DOHH2 (cell line): ENCODE measurements around the gene ANKRD34A.

ENCODE experiments used
- H3F3A ChIP-seq: fragments of 200-600 bp; sonication (generic), shearing (Covaris generic); 2 replicates; pipeline ENCODE4 v1.6.0; 2016; ENCODE audit warnings: antibody characterized with exemption, mild to moderate bottlenecking; ENCODE audit not compliant: control insufficient read depth, insufficient read depth
- H3K27ac ChIP-seq: fragments of 200-600 bp; sonication (generic); 2 replicates; pipeline ENCODE4 v1.5.1; 2014; ENCODE audit warnings: low read depth, mild to moderate bottlenecking, low read length, moderate library complexity
- H3K27me3 ChIP-seq: fragments of 200-600 bp; sonication (generic); 2 replicates; pipeline ENCODE4 v1.6.1; 2014; ENCODE audit warnings: mild to moderate bottlenecking, low read length, mixed read lengths; ENCODE audit not compliant: control insufficient read depth
- H3K36me3 ChIP-seq: fragments of 200-600 bp; sonication (generic); 2 replicates; pipeline ENCODE4 v1.6.1; 2014; ENCODE audit warnings: mild to moderate bottlenecking, low read length, moderate library complexity, mixed read lengths; ENCODE audit not compliant: control insufficient read depth
- H3K4me1 ChIP-seq: fragments of 200-600 bp; sonication (generic); 2 replicates; pipeline ENCODE4 v1.6.1; 2014; ENCODE audit warnings: mild to moderate bottlenecking, low read length, mixed read lengths; ENCODE audit not compliant: control insufficient read depth
- H3K4me2 ChIP-seq: fragments of 200-600 bp; sonication (generic); 2 replicates; pipeline ENCODE4 v1.6.0; 2014; ENCODE audit warnings: mild to moderate bottlenecking, low read length, moderate library complexity
- H3K4me3 ChIP-seq: fragments of 200-600 bp; sonication (generic); 2 replicates; pipeline ENCODE4 v1.5.1; 2014; ENCODE audit warnings: mild to moderate bottlenecking, low read length, mixed read lengths
- H3K79me2 ChIP-seq: fragments of 200-600 bp; sonication (generic); 2 replicates; pipeline ENCODE4 v1.6.1; 2014; ENCODE audit warnings: mild to moderate bottlenecking, low read length, mixed read lengths; ENCODE audit not compliant: control insufficient read depth
- H3K9me2 ChIP-seq: fragments of 200-600 bp; sonication (generic); replicated peaks from 2 replicates; pipeline ENCODE4 v1.6.1; 2014; ENCODE audit warnings: mild to moderate bottlenecking, low read length, mixed read lengths; ENCODE audit not compliant: control insufficient read depth
- H3K9me3 ChIP-seq: fragments of 200-600 bp; sonication (generic); 2 replicates; pipeline ENCODE4 v1.6.1; 2014; ENCODE audit warnings: antibody characterized with exemption, low read length, mixed read lengths; ENCODE audit not compliant: control insufficient read depth, insufficient read depth
- H4K20me1 ChIP-seq: fragments of 200-600 bp; sonication (generic); 2 replicates; pipeline ENCODE4 v1.6.0; 2014; ENCODE audit warnings: low read depth, mild to moderate bottlenecking, antibody characterized with exemption, low read length, moderate library complexity; ENCODE audit not compliant: control insufficient read depth, insufficient read depth
- EZH2phosphoT487 ChIP-seq: fragments of 200-600 bp; sonication (generic); IDR thresholded peaks from 2 replicates; pipeline ENCODE4 v1.6.1; 2017; ENCODE audit warnings: borderline replicate concordance, mild to moderate bottlenecking, antibody characterized with exemption, low read length, moderate library complexity, mixed read lengths
- TF ChIP-seq, protein P1 (sequence below): fragments of 200-600 bp; sonication (generic); IDR thresholded peaks from one replicate; pipeline ENCODE4 v1.5.1; 2014; ENCODE audit warnings: antibody characterized with exemption, mild to moderate bottlenecking, low read depth, low read length; ENCODE audit not compliant: poor library complexity, severe bottlenecking

The ANKRD34A gene

DNA sequence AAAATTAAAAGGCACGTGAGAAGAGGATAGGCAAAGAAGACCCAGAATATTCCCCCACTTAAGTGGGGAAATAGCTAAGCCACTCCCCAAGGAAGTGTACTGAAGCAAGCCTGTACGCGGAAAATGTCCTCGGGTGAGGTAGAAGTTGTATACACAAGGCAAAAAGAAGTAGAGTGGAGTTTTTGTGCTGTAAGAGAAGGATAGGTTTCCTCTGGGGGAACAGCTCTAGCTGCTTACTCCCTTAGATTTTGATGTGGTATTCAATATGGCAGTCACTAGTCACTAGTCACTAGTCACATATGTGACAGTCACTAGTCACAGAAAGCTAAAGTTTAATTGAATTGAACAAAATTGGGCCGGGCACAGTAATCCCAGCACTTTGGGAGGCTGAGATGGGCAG is 24.4 kb upstream of the ANKRD34A start:
- peaks cover 38% of the 10 kb centered on the region for H3F3A ChIP-seq

GRCh38 chr1:145987926-145988325 is 23.6 kb upstream of the ANKRD34A start:
- no peak for TF ChIP-seq EZH2phosphoT487
- TF ChIP-seq, protein P1, sequence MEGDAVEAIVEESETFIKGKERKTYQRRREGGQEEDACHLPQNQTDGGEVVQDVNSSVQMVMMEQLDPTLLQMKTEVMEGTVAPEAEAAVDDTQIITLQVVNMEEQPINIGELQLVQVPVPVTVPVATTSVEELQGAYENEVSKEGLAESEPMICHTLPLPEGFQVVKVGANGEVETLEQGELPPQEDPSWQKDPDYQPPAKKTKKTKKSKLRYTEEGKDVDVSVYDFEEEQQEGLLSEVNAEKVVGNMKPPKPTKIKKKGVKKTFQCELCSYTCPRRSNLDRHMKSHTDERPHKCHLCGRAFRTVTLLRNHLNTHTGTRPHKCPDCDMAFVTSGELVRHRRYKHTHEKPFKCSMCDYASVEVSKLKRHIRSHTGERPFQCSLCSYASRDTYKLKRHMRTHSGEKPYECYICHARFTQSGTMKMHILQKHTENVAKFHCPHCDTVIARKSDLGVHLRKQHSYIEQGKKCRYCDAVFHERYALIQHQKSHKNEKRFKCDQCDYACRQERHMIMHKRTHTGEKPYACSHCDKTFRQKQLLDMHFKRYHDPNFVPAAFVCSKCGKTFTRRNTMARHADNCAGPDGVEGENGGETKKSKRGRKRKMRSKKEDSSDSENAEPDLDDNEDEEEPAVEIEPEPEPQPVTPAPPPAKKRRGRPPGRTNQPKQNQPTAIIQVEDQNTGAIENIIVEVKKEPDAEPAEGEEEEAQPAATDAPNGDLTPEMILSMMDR, result no peak
- H3K36me3 ChIP-seq, result peaks cover 10% of the 10 kb centered on the region
- H3K4me1 ChIP-seq, result peaks cover 35% of the 10 kb centered on the region
- H4K20me1 ChIP-seq, result no peaks in the 10 kb centered on the region
- H3K79me2 ChIP-seq, result no peaks in the 10 kb centered on the region
- no peak overlapping the region for H3K4me3 ChIP-seq
- no peak overlapping the region for H3K27ac ChIP-seq
- H3K9me2 ChIP-seq, result no peaks in the 10 kb centered on the region
- H3F3A ChIP-seq, result peaks cover 30% of the 10 kb centered on the region
- no peaks in the 10 kb centered on the region for H3K9me3 ChIP-seq
- H3K4me2 ChIP-seq, result peak overlapping the region; percentile 26; the same call in 1 of the 2 replicates
- H3K27me3 ChIP-seq, result no peaks in the 10 kb centered on the region

More for the DNA sequence above, 24.4 kb upstream of the ANKRD34A start:
- H3K27me3 ChIP-seq, result no peaks in the 10 kb centered on the region
- peaks cover 36% of the 10 kb centered on the region for H3K4me1 ChIP-seq
- no peaks in the 10 kb centered on the region for H3K9me3 ChIP-seq
- H3K27ac ChIP-seq, result no peak overlapping the region
- TF ChIP-seq EZH2phosphoT487, result no peak
- TF ChIP-seq, protein P1, result no peak
- H3K4me3 ChIP-seq, result no peak overlapping the region
- peaks cover 18% of the 10 kb centered on the region for H3K36me3 ChIP-seq
- peak overlapping the region; percentile 26; the same call in 1 of the 2 replicates for H3K4me2 ChIP-seq
- H4K20me1 ChIP-seq, result no peaks in the 10 kb centered on the region
- no peaks in the 10 kb centered on the region for H3K9me2 ChIP-seq
- H3K79me2 ChIP-seq, result peaks cover 2% of the 10 kb centered on the region; the same call in 1 of the 2 replicates

GRCh38 chr1:145986551-145986950 is 22.2 kb upstream of the ANKRD34A start:
- Histone ChIP-seq H3K4me1 (peaks cover 43% of the 10 kb centered on the region), H4K20me1 (no peaks in the 10 kb centered on the region), H3K79me2 (no peaks in the 10 kb centered on the region), H3K9me2 (no peaks in the 10 kb centered on the region), H3K4me3 (no peak overlapping the region), H3K9me3 (no peaks in the 10 kb centered on the region), H3K4me2 (no peak overlapping the region), H3F3A (peaks cover 16% of the 10 kb centered on the region), H3K27me3 (no peaks in the 10 kb centered on the region), H3K36me3 (no peaks in the 10 kb centered on the region), H3K27ac (no peak overlapping the region)
- TF ChIP-seq EZH2phosphoT487, result no peak
- TF ChIP-seq, protein P1, result no peak
